GM23338 (cell line): ENCODE results near the gene ELF5. TPM values are rescaled to one million over a fixed set of nuclear protein-coding genes. Genes with fewer than 3 reads are reported as not detected.

ENCODE experiments used
- ATAC-seq: fragments of 200-7000 bp; cut with Tn5 transposase; 3 replicates; pipeline ENCODE4 v1.9.1; 2020
- DNase-seq: peaks from one replicate; pipeline ENCODE4 v3.0.0-alpha.2; 2015; ENCODE audit warnings: low spot score
- H2AFZ ChIP-seq: fragments of 200-600 bp; sonication (generic); 2 replicates; pipeline ENCODE4 v1.8.0; 2016; ENCODE audit warnings: antibody characterized with exemption, mild to moderate bottlenecking, moderate library complexity
- H3F3A ChIP-seq: fragments of 200-600 bp; sonication (generic); replicated peaks from 2 replicates; pipeline ENCODE4 v1.8.0; 2017; ENCODE audit warnings: antibody characterized with exemption, mixed run types, low read depth
- H3K27ac ChIP-seq: fragments of 200-600 bp; sonication (generic); 2 replicates; pipeline ENCODE4 v1.6.1; 2016; ENCODE audit warnings: low read depth
- H3K27me3 ChIP-seq: fragments of 200-600 bp; sonication (generic); 2 replicates; pipeline ENCODE4 v1.8.0; 2016; ENCODE audit warnings: mild to moderate bottlenecking, mixed run types, moderate library complexity; ENCODE audit not compliant: insufficient read depth
- H3K36me3 ChIP-seq: fragments of 200-600 bp; sonication (generic); 2 replicates; pipeline ENCODE4 v1.8.0; 2016; ENCODE audit warnings: mild to moderate bottlenecking; ENCODE audit not compliant: insufficient read depth
- H3K4me1 ChIP-seq: fragments of 200-600 bp; sonication (generic); 2 replicates; pipeline ENCODE4 v1.8.0; 2016; ENCODE audit warnings: mild to moderate bottlenecking, moderate library complexity; ENCODE audit not compliant: insufficient read depth
- H3K4me2 ChIP-seq: fragments of 200-600 bp; sonication (generic); 2 replicates; pipeline ENCODE4 v1.7.1; 2017; ENCODE audit warnings: mixed run types
- H3K4me3 ChIP-seq: fragments of 200-600 bp; sonication (generic); 2 replicates; pipeline ENCODE4 v1.6.1; 2016; ENCODE audit warnings: mixed run types
- H3K79me2 ChIP-seq: fragments of 200-600 bp; sonication (generic); replicated peaks from 2 replicates; pipeline ENCODE4 v1.8.0; 2017; ENCODE audit warnings: mild to moderate bottlenecking; ENCODE audit not compliant: insufficient read depth
- H3K9me2 ChIP-seq: fragments of 200-600 bp; sonication (generic); 2 replicates; pipeline ENCODE4 v1.8.0; 2017; ENCODE audit not compliant: insufficient read depth
- H4K20me1 ChIP-seq: fragments of 200-600 bp; sonication (generic); replicated peaks from 2 replicates; pipeline ENCODE4 v1.8.0; 2017; ENCODE audit warnings: mild to moderate bottlenecking; ENCODE audit not compliant: insufficient read depth
- H3K27ac Mint-ChIP-seq: 2 replicates; pipeline ENCODE4 v1.8.0; 2020; ENCODE audit warnings: inconsistent platforms, mild to moderate bottlenecking, moderate library complexity, mixed read lengths
- H3K27me3 Mint-ChIP-seq: 3 replicates; pipeline ENCODE4 v1.8.0; 2022; ENCODE audit warnings: low read depth, mild to moderate bottlenecking, moderate library complexity, mixed read lengths, inconsistent platforms; ENCODE audit not compliant: insufficient read depth, poor library complexity
- H3K36me3 Mint-ChIP-seq: 3 replicates; pipeline ENCODE4 v1.8.0; 2021; ENCODE audit warnings: low read depth, mild to moderate bottlenecking, inconsistent platforms, moderate library complexity, mixed read lengths
- H3K4me1 Mint-ChIP-seq: 3 replicates; pipeline ENCODE4 v1.8.0; 2020; ENCODE audit warnings: mild to moderate bottlenecking, inconsistent platforms, mixed read lengths
- H3K4me3 Mint-ChIP-seq: 3 replicates; pipeline ENCODE4 v1.8.0; 2021; ENCODE audit warnings: moderate library complexity, mild to moderate bottlenecking, inconsistent platforms, mixed read lengths
- H3K9me3 Mint-ChIP-seq: 3 replicates; pipeline ENCODE4 v1.8.0; 2020; ENCODE audit warnings: moderate library complexity, mild to moderate bottlenecking, inconsistent platforms, mixed read lengths
- CREB1 ChIP-seq: fragments of 250-450 bp; sonication (Bioruptor Pico); IDR thresholded peaks from 2 replicates; pipeline ENCODE4 v1.5.0; 2020; ENCODE audit warnings: low read depth, mild to moderate bottlenecking, moderate library complexity
- EZH2 ChIP-seq: fragments of 200-600 bp; sonication (generic); IDR thresholded peaks from one replicate; pipeline ENCODE4 v1.8.0; 2017; ENCODE audit warnings: antibody characterized with exemption, mild to moderate bottlenecking, low read depth; ENCODE audit not compliant: unreplicated experiment
- JUNB ChIP-seq: IDR thresholded peaks from one replicate; pipeline ENCODE4 v1.6.1; 2016; ENCODE audit warnings: antibody characterized with exemption; ENCODE audit not compliant: unreplicated experiment
- NANOG ChIP-seq: IDR thresholded peaks from 2 replicates; pipeline ENCODE4 v1.6.1; 2016; ENCODE audit warnings: antibody characterized with exemption, borderline replicate concordance
- REST ChIP-seq: IDR thresholded peaks from one replicate; pipeline ENCODE4 v1.6.1; 2018; ENCODE audit warnings: antibody characterized with exemption; ENCODE audit not compliant: unreplicated experiment
- STAT1 ChIP-seq: IDR thresholded peaks from one replicate; pipeline ENCODE4 v1.6.1; 2016; ENCODE audit warnings: antibody characterized with exemption; ENCODE audit not compliant: unreplicated experiment
- ZNF114 ChIP-seq: fragments of 250-450 bp; sonication (Bioruptor Pico); IDR thresholded peaks from 2 replicates; pipeline ENCODE4 v1.5.0; 2020; ENCODE audit warnings: mild to moderate bottlenecking, moderate library complexity
- polyA plus RNA-seq: library from polyadenylated mRNA; unstranded; fragments of >200 nt; fragmentation: Nextera tagmentation; extraction: Ambion mirVana; gene quantifications from 2 replicates; pipeline ENCODE4 v1.2.1, GENCODE V29; 2016
- total RNA-seq: library from RNA; depleted of rRNA; stranded (reverse); fragments of >200 nt; shearing (Covaris generic); gene quantifications from 2 replicates; pipeline ENCODE4 v1.2.3, GENCODE V29; 2014
- TF ChIP-seq, protein P1 (sequence below), 2 experiments: fragments of 200-600 bp in 1 of 2; sonication (generic) in 1 of 2; conservative IDR thresholded peaks; 2 replicates each; pipeline versions ENCODE4 v1.5.1 to v1.6.1; 2016 to 2017; ENCODE audit warnings: antibody characterized with exemption in 2 of 2, low read depth in 2 of 2, mild to moderate bottlenecking in 2 of 2, moderate library complexity in 1 of 2
- TF ChIP-seq, protein P2 (sequence below): IDR thresholded peaks from 2 replicates; pipeline ENCODE4 v1.6.1; 2016; ENCODE audit warnings: antibody characterized with exemption

Gene ELF5
- total and polyA plus RNA-seq, 2 experiments from 2014 or later, result not detected

DNA sequence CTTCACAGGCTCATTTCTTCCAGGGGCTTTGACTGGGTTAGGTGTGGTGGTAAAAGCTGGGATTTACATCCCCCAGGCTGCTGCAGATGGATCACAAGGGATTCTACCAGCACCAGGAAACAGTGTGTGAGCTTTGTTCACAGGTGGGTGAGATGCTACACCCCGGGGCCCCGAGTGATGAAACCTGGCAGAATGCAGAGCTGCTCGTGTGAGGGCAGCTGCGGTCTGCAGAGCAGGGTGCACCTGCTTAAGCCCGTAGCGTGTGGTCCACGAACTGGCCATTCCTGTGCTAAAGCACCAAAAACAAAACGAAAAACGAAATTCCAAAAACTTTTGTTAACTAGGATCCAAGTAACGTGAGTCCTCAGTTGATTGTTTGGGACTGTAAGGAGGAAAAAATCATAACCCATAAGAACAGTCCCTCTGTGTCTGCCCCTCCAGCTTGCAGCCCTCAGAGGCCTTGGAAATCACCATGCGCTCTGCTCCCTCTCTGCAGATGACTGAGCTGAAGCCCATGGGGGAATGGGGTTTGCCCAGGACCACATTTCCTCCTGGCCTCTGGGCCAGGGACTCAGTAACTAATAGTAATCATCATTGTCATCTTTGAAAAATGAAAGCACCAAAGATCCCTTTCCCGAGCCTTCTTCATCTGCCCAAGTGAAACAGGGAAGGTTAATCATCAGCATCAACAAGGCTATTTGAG is 24.6 kb downstream of the ELF5 start (continued):
- TF ChIP-seq, protein P1, sequence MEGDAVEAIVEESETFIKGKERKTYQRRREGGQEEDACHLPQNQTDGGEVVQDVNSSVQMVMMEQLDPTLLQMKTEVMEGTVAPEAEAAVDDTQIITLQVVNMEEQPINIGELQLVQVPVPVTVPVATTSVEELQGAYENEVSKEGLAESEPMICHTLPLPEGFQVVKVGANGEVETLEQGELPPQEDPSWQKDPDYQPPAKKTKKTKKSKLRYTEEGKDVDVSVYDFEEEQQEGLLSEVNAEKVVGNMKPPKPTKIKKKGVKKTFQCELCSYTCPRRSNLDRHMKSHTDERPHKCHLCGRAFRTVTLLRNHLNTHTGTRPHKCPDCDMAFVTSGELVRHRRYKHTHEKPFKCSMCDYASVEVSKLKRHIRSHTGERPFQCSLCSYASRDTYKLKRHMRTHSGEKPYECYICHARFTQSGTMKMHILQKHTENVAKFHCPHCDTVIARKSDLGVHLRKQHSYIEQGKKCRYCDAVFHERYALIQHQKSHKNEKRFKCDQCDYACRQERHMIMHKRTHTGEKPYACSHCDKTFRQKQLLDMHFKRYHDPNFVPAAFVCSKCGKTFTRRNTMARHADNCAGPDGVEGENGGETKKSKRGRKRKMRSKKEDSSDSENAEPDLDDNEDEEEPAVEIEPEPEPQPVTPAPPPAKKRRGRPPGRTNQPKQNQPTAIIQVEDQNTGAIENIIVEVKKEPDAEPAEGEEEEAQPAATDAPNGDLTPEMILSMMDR (conservative IDR thresholded peaks at IDR 0.05; ENCODE audit: low read depth in 2 of 2), result no peak
- TF ChIP-seq ZNF114 (CRISPR knock-in tag), result no peak
- TF ChIP-seq JUNB, result no peak
- no peak for TF ChIP-seq STAT1
- no peak for TF ChIP-seq CREB1 (CRISPR knock-in tag)
- no peak for TF ChIP-seq EZH2
- TF ChIP-seq, protein P2, sequence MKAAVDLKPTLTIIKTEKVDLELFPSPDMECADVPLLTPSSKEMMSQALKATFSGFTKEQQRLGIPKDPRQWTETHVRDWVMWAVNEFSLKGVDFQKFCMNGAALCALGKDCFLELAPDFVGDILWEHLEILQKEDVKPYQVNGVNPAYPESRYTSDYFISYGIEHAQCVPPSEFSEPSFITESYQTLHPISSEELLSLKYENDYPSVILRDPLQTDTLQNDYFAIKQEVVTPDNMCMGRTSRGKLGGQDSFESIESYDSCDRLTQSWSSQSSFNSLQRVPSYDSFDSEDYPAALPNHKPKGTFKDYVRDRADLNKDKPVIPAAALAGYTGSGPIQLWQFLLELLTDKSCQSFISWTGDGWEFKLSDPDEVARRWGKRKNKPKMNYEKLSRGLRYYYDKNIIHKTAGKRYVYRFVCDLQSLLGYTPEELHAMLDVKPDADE, result no peak
- no peak for TF ChIP-seq NANOG
- no peak for TF ChIP-seq REST

DNA sequence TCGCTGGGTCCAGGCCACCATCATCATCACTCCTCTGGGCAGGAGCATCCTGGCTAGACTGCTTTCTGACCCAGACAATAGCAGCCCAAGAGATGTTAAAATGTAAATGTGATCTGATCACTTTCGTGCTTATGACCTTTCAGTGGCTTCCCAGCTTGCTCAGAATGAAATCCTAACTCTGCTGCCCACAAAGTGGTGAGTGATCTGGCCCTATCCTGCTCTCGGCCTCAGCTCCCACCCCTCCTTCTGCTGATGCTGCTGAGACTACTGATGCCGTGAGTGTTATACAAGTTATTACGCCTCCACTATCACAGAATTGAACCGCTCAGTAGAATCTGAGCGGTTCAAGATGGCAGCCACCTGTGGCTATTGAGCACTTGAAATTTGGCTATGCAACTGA is 26.2 kb downstream of the ELF5 start:
- no peaks in the 10 kb centered on the region for H3K27me3 ChIP-seq
- no peak for DNase-seq
- no peaks in the 10 kb centered on the region for H3F3A ChIP-seq
- Mint-ChIP-seq H3K4me3 (no peak overlapping the region), H3K9me3 (no peaks in the 10 kb centered on the region), H3K36me3 (no peaks in the 10 kb centered on the region), H3K27me3 (peaks cover 4% of the 10 kb centered on the region), H3K27ac (no peak overlapping the region), H3K4me1 (no peaks in the 10 kb centered on the region)
- H4K20me1 ChIP-seq, result no peaks in the 10 kb centered on the region
- H3K9me2 ChIP-seq, result no peaks in the 10 kb centered on the region; the same call in 1 of the 2 replicates
- no peaks in the 10 kb centered on the region for H3K4me1 ChIP-seq
- no peak overlapping the region for H3K4me2 ChIP-seq
- no peak overlapping the region for H2AFZ ChIP-seq
- H3K36me3 ChIP-seq, result no peaks in the 10 kb centered on the region
- H3K79me2 ChIP-seq, result no peaks in the 10 kb centered on the region
- ATAC-seq, result no peak
- no peak overlapping the region for H3K4me3 ChIP-seq
- no peak overlapping the region for H3K27ac ChIP-seq
- TF ChIP-seq CREB1 (CRISPR knock-in tag) (no peak), ZNF114 (CRISPR knock-in tag) (no peak)
- TF ChIP-seq, protein P1 (conservative IDR thresholded peaks at IDR 0.05; ENCODE audit: low read depth in 2 of 2), result no peak
